Measurements from ENCODE around the gene ENTPD8. TPM values are rescaled to one million over a fixed set of nuclear protein-coding genes. Genes with fewer than 3 reads are reported as not detected.
A peak's percentile ranks its signal among the peaks of the same experiment; 100 is the strongest.

Gene ENTPD8
- total RNA-seq: 0.19 and 0.31 TPM in 2 replicates
- polyA plus RNA-seq (2012): 0.14 TPM

DNA sequence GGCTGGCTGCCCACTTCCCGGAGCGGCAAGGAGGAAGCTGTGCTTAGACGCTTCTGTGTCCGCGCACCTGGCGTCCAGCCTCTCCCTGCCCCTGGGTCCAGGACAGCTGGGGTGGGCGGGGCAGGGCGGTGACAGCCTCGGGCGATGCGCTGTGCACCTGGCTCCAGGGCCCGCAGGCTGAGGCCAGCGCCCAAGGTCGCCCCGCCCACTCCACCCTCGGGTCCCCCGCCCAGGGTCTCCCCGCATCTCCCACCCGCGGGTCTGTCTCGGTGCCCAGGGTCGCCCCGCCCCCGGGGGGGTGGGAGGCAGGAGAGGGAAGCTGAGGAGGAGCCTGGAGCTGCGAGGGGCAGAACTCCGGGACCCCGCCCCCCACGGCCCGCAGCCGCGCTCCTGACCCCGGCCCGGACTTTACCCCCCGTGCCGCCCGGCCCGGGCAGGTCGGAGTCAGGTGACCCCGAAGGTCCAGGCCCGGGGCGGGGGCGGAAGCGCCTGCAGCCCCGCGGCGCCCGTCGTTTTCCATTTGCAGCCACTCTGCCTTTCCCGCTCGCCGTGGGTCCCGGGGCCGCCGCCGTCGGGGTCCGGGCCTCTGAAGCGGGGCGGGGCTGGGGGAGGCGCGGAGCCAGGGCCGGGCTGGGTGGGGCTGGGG, at the start of gene ENTPD8:
Gene ENTPD8 (minus strand): TSS at position 69 of the 646 bp plus-strand sequence. CDS start 3,072 bp downstream, outside the sequence.
- peak; percentile 61 for DNase-seq (ENCODE audit: low read depth)

DNA sequence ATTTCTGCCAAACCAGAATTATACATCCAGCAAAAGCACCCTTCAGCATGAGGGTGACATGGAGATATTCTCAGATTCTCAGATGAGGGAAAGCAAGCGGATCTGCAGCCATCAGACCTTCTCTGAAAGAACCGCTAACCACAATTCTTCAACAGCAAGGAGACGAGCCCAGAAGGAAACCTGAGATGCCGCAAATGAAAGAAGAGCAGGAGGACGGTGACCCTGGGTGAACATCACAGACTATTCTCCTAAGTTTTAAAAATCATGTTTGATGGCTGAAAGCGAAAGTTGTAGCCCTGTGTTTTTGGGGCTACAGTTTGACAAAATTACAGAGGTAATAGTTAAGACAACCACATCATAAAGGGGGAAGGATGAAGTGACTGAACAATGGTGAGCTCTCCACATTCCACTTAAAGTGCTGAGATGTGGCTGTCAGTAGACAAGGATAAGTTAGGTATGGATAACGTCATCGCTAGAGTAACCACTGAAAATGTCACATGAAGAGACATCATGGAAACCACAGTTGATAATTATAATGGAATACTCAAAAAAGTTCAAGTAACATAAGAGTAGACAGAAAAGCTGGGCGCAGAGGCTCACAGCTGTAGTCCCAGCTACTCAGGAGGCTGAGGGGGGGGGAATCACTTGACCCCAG, 49.5 kb upstream of the ENTPD8 start:
- DNase-seq (ENCODE audit: low read depth): no peak

DNA sequence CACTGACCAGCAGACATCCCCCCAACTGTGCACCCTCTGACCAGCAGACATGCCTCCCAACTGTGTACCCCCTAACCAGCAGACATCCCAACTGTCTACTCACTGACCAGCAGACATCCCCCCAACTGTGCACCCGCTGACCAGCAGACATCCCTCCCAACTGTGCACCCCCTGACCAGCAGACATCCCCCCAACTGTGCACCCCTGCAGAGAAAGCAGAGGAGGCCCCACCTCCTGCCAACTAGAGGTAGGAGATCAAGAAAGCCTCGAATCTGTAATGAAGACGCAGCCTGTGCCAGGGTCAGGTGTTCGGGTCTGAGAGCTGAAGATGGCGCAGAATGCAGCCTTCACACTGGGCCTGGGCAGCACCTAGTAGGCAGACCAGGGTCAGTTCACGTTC, 47.7 kb upstream of the ENTPD8 start:
- no peak for DNase-seq (ENCODE audit: low read depth)

- no peak for DNase-seq (ENCODE audit: low read depth)
Measured at GRCh38 chr9:137488327-137488653, 47.1 kb upstream of the ENTPD8 start.

- no peak for DNase-seq (ENCODE audit: low read depth)
Measured at GRCh38 chr9:137487454-137488326, 46.5 kb upstream of the ENTPD8 start.

DNA sequence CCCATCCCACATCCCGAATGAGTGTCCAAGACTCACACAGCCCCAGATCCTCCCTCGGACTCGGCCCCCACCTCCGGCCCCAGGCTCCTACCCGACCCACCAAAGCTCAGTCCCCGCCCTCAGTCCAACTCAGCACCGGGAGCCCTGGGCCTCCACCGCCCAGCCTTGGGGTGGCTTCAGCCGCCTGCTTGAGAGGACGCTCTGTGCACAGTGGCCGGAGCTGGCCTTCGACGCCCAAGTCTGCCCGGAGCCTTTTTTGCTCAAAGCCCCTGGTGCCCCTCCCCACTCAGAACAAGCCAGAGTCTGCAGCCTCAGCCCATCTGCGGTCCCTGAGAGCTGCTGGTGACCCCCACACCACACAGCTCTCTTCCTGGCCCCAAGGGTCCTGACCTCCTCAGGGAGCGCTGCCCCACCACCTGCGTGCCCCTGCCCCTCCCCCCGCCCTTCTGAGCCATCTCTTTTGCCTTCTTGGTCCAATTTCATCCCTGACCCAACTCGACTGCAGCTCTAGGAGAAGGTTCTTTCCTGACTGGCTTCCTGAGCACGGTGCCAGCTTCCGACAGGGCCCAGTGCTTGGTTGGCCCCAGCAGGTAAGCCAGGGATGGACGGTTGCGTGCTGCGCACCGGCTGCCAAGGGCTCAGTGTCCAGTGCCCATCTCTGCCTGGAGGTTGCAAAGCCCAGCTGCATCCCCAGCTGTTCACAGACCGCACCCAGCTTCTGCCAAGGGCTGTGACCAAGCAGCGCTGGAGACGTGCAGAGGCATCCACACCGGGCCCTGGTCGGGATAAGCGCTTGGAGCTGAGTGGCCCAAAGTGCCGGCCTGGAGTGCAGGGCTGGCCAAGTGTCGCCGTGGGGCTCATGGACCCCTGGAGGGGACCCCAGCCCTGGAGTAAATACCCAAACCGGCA, 45.6 kb upstream of the ENTPD8 start:
- peak; percentile 24 for DNase-seq (ENCODE audit: low read depth)

- no peak for DNase-seq (ENCODE audit: low read depth)
Measured at GRCh38 chr9:137486141-137486490, 45.0 kb upstream of the ENTPD8 start.

GRCh38 chr9:137485343-137486140, 44.4 kb upstream of the ENTPD8 start:
- DNase-seq (ENCODE audit: low read depth): no peak

DNA sequence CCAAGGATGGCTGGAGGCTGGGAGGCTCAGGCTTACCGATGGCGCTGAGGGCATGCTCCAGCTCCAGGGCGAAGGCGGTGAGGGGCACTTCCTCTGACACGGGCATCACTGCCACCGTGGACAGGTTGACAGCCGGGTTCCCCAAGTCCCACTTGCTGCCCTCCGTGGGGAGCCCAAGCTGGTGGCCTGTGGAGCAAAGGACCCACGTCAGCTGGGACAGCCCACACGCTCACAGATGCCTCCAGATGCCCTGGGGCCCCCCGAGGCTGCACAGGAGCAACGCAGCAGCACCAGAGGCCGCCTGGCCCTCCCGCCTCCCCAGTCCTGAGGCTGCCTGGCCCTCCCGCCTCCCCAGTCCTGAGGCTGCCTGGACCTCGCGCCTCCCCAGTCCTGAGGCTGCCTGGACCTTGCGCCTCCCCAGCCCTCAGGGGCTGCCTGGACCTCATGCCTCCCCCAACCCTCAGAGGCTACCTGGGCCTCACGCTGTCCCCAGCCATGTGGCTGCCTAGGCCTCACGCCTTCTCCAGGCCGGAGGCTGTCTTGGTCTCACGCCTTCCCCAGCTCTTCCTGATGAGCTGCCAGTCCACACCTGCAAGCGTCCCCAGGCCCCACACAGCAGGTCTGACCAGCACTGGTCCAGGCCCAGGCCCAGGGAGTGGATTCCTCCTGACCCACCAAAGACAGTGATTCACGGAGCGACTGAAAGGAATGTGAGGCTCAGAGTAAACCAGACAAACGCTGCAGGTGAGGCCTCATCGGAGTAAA, 43.6 kb upstream of the ENTPD8 start:
- DNase-seq (ENCODE audit: low read depth): no peak

- DNase-seq (ENCODE audit: low read depth): peak; percentile 65
Measured at GRCh38 chr9:137482094-137482781, 41.1 kb upstream of the ENTPD8 start.

DNA sequence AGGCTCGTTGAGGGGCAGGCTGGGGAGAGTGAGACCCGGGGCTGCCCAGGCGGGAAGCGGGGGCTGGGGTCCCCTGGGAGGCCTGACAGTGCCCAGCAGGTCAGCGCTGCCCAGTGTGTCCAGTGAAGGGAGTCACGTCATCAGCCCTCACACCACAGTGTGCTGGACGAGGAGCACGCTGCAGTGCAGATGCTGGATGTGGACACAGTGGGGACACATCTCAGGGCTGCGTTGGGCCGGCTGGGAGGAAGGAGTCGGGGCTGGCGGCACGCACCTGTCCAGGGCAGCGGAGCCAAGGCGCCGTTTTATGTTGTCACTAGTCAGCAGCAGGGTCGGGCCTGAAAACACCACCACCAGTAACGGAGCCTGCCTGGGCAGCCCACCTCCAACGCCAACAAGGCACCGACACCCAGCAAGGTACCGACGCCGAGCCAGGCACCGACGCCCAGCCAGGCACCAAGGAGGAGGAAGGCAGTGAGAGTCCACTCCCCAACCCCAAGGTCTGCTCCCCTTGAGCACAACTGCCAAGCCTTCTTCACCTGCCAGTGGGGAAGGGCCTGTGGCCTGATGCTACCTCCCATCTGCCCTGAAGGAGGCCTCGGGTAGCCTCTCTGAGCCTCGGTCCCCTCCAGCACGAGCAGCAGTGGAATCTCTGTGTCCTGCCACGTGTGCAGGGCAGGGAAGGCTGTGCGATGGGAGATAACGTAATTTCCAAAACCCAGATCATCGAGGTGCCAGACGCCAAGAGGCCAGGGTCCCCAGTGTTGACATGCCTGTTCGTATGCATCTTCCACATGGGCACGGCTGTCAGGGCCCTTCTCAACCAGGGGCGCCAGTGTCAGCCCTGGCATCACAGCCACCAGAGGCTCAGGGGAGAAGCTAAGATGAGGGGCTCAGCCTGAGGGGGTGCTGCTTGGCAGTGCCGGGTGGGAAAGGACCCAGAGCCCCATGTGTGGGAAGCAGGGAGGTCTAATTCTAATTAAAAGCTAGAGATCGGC, 39.8 kb upstream of the ENTPD8 start:
- DNase-seq (ENCODE audit: low read depth): no peak

DNA sequence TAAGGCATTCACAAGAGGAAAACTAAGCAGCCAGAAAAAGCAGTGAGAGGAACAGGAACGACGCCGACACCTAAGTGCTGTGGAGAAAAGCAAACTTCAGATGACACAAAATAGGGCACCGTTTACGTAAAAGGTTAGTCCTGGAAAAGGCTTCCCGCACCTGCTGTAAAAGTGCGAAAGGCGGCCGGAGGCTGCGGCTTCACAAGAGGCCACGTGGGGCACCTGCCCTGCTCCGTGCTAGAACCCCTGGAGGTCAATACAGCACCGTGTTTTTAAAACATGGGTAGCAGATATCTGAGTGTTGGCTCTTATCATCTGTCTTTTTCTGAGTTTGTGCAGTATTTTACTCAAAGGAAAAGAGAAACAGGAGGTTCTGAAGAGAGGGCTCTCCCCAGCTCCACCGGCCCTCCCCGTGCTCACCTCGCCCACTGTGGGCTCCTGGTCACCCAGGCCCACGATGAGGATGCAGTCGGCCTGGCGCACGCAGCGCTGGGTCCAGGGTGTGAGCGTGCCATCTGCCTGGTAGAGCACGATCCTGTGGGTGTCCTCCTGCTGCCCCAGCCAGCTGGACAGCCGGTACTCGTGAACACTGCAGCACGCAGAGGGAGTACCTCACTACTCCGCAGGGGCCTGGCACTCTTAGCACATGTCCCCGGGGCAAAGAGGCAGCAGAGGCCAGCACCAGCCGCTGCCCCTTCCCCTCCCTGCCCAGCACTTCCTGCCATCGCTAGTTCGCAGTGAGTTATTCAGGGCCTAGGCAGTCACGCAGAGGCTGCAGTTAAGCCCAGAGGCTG, 38.9 kb upstream of the ENTPD8 start:
- no peak for DNase-seq (ENCODE audit: low read depth)

DNA sequence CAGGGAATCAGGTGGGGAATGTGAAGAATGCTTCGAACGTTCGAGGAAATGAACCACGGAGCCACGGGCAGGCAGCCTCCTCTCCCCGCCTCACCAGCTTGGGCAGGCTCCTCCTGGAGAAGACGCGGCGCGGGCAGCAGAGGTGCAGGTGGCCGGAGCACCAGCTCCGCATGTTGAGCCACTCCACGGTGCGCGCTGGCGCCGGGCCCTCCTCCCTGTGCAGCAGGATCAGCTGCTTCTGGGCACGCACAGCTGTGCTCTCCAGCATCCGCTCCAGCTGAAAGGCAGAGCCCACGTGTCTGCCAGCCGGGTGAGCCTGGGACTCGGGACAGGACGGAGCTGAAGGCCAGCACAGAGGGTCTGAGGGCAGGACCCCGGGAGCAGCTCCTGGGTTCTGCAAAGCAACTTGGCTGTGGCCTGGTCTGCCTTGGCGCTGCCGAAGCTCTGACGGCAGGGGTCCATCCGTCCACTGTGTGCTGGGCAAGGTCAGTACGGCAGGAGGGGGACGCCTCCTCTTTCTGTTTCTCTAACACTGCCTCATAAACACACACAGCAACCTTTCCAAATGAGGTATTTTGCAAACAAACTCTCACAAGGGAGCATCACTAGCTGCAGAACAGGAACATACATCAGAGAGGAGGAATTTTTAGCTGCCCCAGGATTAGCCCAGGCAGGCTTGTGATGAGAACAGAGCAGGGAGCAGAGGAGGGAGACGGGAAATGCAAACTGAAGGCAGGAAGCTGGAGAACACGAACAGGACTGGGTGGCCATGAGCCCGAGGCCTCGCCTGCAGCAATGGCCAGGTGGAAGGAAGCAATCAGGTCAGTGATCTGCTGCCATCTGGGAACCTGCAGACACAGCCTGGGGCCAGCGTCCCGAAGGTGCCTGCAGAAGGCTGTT, 38.1 kb upstream of the ENTPD8 start:
- peak; percentile 83 for DNase-seq (ENCODE audit: low read depth)

GRCh38 chr9:137478613-137478961, 37.4 kb upstream of the ENTPD8 start:
- no peak for DNase-seq (ENCODE audit: low read depth)

GRCh38 chr9:137477778-137478612, 36.8 kb upstream of the ENTPD8 start:
- no peak for DNase-seq (ENCODE audit: low read depth)

All from myocyte (in vitro differentiated cells).